Measurements from ENCODE around the gene ANTKMT.

- TF ChIP-seq POLR2A (IDR thresholded peaks at IDR 0.05), result no peak
- TF ChIP-seq CTCF (IDR thresholded peaks at IDR 0.05), result no peak
Observed at GRCh38 chr16:770411-770810, 49.5 kb downstream of the ANTKMT start.
